Measurements from ENCODE around the gene TINCR. TPM values are rescaled to one million over a fixed set of nuclear protein-coding genes. Genes with fewer than 3 reads are reported as not detected.

The TINCR gene
- total RNA-seq, 1 experiment from 2014 or later, result 0.40 TPM

DNA sequence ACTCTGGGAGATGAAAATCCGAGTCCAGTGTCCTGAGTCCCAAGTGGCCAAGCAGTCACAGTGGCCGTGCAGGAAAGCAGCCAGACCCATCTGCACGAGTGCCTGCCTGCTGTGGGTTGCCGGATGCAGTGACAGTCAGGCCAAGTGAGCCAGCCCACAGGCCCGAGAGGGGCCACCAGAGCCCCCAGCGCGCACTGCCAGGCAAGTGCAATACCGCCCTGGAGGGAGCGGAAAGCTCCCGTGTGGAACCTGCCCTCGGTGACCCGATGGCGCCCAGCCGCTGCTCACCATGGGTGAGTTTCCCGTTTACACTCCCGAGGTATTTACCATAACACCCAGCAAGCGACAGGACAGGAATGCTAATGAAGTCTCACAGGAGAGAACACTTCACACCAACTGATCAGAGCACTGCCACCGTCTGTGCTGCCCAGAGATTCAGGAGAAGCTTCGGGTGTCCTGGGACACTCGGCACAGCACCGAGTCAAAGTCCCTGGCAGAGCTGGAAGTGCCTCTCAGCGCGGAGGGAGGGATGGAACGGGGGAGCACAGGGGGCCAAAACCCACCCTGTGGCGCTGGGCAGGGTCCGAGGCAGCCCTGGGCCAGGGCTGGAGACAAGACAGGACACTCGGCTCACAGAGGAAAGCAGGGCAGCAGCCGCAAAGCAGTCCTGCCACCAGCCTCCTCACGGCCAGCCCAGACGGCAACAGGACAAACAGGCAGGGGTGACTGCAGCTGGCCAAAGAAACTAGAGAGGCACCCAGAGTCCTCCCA is 21.3 kb upstream of the TINCR start:
- no peak for DNase-seq (ENCODE audit: low read depth)

DNA sequence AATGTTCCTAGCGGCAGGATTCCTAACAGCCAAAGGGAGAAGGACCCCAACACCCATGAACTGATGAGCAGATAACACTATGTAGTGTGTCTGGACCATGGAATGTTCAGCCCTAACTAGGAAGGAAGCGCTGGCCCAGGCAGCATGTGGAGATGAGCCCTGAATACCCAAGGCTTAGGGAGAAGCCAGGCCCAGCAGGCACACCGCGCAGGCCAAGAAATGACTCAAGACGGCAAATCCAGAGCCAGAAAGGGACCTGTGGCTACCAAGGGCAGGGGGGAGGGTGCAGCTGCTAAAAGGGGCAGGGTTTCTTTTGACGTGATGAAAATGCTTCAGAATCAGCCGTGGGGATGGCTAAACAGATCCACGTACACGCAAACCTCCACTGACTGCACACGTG is 20.7 kb upstream of the TINCR start:
- no peak for DNase-seq (ENCODE audit: low read depth)

DNA sequence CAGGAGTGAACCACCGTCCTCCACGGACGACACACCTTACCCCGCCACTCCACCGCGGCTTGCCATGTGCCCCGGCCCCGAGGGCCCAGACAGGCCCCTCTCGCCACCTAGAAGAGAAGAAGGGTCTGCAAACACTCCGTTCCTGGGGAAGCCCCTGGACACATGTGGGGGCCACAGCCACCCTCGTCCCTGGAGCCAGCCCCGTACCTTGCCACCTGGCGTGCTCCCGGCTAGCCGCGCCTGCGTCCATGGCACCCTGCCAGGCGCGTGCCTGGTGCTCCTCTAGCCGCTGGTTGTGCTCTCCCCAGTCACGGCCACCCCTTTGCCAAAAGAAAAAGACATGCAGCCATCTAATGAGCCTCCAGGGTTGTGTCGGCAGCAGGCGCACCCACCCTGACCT is 19.9 kb upstream of the TINCR start:
- no peak for DNase-seq (ENCODE audit: low read depth)

DNA sequence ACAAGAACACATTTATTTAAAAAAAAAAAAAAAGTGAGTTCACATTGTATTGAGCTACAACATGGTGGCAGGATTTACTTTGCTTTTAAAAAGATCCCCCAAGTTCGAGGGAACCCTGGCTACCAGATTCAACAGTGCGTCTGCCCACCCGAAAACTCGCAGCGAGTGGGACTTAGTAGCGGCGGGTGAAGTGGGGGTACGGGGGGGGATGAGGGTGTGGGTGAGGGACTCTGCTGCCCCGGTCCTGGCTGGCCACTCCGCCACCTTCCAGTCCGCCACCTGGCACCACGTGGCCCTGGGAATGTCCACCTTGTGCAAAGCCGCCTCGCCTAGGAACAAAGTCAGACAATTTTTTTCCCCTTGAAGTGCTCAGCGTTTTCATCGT is 19.3 kb upstream of the TINCR start:
- DNase-seq (ENCODE audit: low read depth), result no peak

DNA sequence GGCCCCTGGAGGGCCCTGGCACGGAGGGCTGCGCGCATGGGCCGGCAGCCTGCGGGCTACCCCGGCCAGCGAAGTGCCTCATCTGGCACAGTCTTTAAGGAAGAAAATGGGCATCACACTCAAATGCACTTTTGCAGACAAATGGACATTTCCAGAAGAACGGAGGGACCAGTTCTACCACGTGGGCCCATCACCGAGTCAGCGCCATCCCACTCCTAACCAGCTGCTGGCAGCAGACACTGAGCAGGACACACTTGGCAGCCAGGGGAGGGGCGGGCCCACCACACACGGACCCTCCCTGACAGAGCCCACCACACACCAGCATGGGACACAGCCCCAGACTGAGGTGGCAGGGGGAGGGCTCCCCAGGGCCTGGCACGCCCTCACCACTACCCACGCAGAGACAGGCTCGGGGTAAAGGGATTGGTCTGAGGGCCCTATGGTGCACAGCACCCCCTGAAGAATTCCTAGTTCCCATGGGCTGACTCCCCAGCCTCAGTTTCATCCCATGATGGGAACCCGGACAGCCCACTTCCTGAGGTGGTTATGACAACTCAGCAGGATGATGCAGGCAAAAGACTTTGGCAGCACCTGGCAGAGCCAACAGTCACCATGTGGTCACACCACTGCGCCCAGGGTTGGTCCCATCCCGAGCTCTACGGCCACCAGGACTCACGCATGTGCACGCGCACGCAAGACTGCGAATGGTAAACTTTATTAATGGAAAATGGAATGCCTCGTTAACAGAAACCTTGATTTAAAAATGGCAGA is 18.7 kb upstream of the TINCR start:
- no peak for DNase-seq (ENCODE audit: low read depth)

DNA sequence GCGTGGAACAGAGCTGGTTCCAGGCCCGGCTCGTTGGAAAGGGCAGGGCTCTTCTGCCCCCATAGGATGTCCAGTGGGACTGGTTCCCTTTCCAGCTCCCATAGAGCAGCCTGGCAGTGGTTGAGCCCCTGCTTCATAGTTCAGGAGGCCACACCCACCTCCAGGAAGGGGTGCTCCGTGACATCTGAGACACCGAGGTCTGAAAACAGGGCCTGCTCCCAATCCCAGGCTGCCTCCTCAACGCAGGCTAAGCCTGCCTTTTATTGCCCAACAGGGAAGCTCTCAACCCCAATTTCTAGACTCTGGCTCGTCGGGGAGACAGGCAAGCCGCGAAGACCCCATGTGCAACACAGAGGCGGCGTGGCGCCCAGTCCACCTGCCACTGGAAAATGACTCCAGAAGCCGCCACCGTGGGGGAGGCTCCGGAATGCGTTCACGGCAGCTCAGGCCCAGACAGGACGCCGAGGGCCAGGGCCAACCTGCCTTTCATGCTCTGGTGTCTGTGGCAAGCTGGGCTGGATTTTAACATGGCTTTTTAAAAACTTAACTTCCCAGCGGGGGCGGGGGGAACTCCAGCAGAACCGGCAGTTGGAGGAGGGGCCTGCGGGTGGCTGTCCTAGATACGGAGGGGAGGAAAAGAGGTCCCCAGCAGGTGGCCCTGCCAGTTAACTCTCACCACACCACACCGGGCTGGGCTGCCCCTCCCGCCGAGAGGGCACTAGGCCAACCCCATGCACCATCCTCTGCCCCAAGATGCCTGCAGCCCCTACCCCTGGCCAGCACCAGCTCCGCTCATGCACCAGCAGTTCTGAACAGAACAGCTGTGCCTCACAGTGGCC is 17.9 kb upstream of the TINCR start:
- DNase-seq (ENCODE audit: low read depth), result no peak

DNA sequence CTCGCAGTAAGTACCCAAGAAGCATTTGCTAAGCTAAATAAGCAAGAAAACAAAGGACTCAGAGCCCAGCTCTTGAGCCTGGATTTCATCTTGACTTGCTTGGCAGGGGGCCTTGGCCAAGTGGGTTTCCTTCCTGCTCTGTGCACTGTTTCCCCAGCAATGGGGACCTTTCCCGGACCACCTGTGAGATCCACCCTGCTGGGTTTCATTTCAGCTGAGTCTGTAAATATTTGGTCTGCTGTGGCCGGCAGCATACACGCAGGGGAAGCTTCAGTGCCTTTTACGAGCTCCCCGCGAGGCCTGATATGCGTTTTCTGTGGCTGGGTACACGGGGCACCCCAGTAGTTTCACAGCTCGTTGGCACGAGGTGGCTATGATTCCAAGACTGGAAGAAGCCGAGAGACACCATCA is 12.4 kb upstream of the TINCR start:
- DNase-seq (ENCODE audit: low read depth), result no peak

DNA sequence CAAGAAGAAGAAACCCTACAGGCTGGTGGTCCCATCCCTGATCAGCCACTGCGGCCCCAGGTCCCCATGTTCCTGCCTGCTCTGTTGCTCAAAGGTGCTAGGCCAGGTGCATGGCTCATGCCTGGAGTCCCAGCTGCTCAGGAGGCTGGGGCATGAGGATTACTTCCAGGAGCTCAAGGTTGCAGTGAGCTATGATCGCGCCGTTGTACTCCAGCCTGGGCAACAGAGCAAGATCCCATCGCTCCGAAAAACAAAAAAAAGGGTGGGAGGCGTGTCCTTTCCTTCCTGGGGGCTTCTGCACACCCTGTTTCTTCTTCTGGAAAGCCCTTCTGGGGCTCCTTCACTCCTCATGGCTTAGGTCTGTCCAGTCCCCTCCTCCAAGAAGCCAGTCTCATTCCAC is 11.9 kb upstream of the TINCR start:
- no peak for DNase-seq (ENCODE audit: low read depth)

DNA sequence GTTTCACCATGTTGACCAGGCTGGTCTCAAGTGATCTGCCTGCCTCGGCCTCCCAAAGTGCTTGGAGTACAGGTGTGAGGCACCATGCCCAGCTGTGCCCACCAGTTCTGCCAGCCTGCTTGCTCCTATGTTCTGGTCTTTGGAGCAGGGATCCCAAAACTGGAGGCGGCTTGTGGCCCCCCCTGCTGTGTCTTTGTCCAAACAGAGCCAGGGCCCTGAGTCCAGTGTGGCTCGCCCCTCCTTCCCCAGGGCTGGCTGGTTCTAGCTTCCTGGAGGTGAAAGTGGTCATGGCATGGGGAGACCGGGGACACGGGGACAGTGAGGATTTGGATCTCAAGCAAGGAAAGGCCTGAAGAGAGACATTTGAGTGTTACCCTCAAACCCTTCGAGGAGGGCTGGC is 11.5 kb upstream of the TINCR start:
- DNase-seq (ENCODE audit: low read depth), result no peak

DNA sequence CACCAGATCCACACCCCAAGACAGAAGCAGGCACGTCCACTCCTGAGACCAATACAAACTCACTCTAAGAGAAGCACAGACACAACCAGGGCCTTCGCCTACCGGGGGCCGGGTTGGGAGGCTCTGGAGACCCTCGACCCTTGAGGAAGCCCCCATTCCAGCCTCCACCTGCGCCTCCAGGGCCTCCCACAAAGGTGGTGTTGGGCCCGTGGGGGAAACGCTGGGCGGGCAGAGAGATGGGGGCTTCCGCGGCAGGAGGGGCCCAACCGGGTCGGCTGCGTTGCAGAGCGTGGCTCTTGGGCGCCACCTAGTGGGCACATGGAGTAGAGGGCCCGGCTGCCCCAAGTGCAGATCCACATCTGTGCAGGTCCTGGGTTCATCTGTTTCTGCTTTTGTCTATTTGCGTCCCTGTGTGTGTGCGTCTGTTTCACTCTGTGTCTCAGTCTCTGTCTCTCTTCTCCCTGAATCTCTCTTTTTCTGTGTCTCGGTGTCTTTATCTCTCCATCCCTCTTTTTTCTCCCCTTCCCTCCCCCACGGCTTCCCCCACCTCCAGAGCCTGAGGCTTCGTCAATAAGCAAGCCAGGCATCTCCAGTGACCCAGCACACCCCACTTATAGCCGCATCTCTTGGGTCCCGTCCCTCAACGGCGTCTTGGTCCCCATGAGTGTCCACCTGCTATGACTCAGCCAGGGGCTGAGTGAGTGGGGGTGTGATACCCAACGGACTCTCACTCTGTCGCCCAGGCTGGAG is 10.5 kb upstream of the TINCR start:
- peak; percentile 67 for DNase-seq (ENCODE audit: low read depth)

DNA sequence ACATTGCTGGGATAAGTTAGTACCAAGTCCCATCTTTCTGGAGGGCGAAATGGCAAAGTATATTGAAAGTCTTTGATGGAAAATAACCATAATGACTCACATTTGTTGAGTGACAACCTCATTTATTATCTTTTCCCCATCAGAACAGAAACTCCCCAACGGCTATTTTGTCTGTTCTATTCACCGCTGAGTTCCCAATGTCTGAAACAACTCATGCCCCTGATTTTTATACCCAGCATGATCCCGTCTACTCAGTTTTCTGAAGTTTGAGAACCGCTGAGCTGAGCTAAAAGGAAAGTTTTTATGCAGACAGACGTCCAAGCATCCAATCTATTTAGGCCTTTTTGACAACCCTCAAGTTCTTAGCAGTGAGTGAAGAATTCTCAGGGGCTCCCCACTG is 7.8 kb upstream of the TINCR start:
- DNase-seq (ENCODE audit: low read depth), result no peak

DNA sequence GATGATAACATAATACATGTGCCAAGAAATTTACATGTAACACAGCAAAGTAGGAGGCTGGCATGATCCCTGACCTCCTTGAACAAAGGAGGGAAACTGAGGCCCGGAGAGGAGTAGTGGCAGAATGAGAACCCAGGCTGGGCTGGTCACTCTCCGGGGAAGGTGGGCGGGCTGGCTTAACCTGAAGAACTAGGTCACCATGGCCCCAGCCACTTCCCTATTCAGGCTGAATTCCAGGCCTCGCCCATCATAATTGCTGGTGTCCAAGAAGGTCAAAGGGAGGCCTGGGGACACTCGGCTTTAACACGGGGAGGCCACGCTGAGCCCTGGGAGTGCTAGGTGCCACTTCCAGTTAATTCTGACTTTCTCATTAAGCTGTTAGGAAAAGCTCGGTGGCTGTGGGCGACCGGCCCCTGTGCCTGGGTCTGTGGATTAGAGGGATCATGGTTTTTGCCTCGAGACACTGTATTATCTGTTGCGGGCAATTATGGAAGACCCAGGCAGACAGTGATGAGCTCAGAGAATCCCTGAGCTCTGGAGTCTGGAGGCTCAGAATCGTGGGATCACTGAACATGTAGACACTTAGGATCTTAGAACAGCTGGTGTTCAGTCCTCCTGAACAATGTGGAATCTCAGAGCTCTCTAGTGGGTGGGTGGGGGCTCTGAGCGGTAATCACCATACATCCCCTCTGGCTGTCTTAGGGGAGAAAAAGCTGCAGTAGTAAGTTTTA is 5.0 kb upstream of the TINCR start:
- no peak for DNase-seq (ENCODE audit: low read depth)

DNA sequence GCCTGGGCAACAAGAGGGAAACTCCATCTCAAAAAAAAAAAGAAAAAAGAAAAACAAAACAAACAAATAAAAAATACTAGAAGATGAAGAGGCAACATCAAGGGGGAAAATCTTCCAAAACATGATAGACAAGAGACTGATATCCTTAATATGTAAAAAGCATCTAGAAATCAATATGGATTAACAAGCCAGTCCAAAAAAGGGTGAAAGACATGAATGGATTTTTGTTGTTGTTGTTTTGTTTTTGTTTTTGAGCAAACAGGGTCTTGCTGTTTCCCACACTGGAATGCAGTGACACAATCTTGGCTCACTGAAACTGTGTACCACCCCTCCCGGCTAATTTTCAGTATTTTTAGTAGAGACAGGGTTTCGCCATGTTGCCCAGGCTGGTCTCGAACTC is 4.0 kb upstream of the TINCR start:
- DNase-seq (ENCODE audit: low read depth), result no peak

DNA sequence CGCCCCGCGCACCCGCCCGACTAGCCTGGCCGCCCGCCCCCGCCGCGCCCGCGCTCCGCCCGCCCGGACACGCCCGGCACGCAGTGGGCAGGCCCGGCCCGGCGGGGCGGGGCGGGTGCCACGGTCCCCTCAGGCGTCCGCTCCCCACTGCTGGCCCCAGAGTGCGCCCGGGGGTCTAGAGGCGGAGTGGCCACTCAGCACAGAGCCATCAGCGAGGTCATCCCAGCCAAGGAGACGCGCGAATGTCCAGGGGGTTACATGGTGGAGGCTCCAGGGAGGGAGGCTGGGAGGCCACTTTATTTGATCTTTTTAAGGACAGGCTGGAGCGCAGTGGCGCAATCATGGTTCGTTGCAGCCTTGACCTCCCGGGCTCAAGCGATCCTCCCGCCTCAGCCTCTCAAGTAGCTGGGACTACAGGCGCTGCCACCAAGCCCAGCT is 236 bp upstream of the TINCR start:
- DNase-seq (ENCODE audit: low read depth), result no peak

DNA sequence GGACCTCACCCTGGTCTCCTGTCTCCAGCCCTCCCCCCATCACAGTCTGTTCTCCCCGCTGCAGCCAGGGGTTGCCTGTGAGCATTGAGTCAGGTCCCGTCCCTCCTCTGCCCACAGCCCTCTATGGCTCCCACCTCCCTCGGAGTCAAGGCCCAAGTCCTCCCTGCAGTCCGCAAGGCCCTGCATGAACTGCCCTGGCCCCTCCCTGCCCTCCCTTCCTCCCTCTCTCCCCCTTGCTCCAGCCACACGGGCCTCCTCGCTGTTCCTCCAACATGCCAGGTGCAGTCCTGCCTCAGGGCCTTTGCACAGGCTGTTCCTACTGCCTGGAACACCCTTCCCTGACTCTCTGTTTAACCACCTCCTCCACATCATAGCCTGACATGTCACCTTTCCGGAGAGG is 2.8 kb downstream of the TINCR start:
- no peak for DNase-seq (ENCODE audit: low read depth)

DNA sequence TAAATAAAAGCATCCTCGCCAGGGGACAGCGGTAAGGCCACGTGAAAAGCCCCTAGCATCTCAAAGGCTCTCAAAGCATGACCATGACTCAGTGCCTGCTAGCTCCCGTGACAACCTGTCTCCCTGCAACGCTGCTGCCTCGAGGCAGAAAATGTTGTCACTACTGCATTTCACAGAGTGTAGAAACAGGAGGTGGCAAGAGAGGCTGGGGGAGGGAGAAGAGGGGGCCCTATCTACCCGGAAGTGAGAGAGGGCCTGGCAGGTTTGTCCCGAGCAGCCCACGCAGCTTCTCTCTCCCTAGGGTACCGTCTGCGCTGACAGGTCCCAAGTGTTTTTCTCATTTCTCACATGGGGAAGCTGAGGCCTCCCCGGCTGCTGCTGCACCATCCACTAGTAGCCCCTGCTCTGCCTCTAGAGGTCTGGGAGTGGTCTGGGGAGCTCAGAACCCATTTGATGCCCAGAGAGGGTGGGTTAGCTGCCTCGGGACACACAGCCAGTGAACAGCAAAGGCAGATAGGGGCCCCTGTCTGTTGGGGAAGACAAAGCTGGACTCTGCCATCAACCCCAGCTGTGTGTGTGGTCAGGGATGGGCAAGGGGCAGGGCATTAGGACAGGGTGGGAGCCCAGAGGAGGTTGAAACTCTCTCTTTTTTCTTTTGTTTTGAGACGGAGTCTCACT is 3.7 kb downstream of the TINCR start:
- peak; percentile 65 for DNase-seq (ENCODE audit: low read depth)

DNA sequence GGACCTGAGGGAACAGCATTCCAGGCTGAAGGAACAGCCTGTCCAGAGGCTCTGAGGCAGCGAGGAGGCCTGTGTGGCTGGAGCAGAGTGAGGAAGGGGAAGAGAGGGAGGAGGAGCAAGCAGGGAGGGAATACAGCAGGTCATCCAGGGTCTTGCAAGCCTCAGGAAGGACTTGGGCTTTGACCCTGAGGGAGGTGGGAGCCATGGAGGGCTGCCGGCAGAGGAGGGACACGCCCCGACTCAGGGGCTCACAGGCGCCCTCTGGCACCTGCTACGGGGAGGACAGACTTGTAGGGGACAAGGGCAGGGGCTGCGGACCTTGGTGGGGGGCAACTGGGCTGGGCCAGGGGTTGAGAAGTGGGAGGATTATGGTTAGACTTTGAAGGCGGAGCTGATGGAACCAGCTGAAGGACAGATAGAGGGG is 4.7 kb downstream of the TINCR start:
- no peak for DNase-seq (ENCODE audit: low read depth)

DNA sequence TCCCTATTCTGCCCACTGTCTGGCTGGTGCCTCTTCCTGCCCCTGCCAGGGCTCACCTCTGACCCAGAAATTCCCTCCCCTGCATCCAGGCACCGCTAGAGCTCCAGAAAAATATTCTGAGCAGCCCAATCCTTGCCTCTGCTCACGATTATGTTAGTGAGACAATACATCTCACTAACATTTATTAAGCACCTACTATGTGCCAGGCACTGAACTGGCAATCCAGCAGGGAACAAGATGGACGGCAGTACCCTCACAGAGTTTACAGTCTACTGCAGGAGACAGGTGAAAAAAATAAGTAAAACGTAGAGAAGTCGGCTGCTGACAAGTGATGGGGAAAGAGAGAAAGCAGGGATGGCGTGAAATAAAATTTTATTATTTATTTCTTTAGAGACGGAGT is 5.5 kb downstream of the TINCR start:
- DNase-seq (ENCODE audit: low read depth), result no peak

DNA sequence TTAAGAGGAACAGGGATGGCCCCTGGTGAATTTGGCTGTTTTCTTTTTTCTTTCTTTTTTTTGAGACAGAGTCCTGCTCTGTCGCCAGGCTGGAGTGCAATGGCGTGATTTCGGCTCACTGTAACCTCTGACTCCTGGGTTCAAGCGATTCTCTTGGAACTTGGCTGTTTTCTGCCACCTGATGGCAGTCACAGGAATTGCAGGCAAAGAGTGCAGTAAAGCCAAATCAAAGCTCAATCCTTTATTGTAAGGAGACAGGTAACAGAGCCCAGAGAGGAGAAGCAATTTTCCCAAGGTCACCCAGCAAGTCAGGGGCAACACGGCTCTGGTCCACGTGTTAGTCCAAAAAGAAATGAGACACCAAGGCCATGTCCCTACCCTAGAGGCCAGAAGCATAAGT is 6.2 kb downstream of the TINCR start:
- no peak for DNase-seq (ENCODE audit: low read depth)

DNA sequence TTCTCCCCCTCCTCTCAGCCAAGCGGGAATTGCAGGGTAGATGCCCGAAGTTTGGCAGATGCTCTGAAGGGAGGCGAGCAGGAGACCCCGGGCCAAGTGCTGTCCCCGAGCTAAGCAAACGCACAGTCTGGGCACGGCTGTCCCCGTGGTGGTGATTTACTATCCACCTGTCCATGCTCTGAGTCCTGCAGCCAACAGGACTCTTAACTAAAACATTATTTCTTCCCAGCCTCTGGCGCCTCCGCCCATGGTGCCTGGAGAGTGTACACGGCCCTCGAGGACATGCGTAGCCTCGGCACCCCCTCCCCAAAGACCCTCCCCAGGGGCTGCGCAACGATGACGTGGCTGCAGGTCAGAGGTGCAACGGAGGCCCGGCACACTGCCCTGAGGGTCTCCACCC is 7.6 kb downstream of the TINCR start:
- DNase-seq (ENCODE audit: low read depth), result no peak

DNA sequence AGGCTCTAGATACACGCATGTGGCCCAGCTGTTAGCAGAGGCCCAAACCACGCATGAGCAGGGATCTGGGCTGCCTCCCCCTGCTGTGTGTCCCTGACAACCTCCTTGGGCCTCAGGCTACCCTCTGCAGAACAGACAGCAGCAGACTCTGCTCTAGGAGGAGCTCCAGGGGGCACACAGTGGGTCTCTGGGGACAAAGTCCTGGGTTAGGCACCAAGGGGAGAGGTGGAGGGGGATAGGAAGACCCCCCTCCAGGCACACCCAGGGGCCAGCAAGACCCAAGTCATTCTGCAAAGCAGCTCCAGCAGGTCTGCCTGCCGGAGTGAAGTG is 8.0 kb downstream of the TINCR start:
- no peak for DNase-seq (ENCODE audit: low read depth)
